ENCODE measurements around the gene CDH4. TPM values are rescaled to one million over a fixed set of nuclear protein-coding genes. Genes with fewer than 3 reads are reported as not detected.

Gene CDH4
- total and polyA plus RNA-seq, 2 of the 8 experiments (the other 6 are each of a cell fraction or from before 2014, with no cell fraction given) = 4.3 to 7.9 TPM

GRCh38 chr20:61708891-61709290 lies 456.8 kb downstream of the CDH4 start:
- FAIRE-seq = no peak
- POLR2A ChIA-PET (ENCODE audit: partially characterized antibody) = no interaction called here
- no peak overlapping the region for H2BK12ac ChIP-seq (ENCODE audit: low read depth, low read length)
- no peak overlapping the region for H3K9ac ChIP-seq (replicated peaks in 1 of 4; ENCODE audit: extremely low read depth in 1 of 4, low read depth in 3 of 4, low read length in 3 of 4)
- no peaks in the 10 kb centered on the region; a peak in 1 of 4 replicates for H3K9me3 ChIP-seq (ENCODE audit: insufficient read depth in 2 of 2, low read depth in 1 of 2, low read length in 1 of 2)
- H3K27me3 ChIP-seq (replicated peaks in 1 of 4; ENCODE audit: control insufficient read depth in 3 of 4, extremely low read depth in 1 of 4, insufficient read depth in 3 of 4, low read length in 3 of 4) = peaks cover 0 to 8% (median 2%) of the 10 kb centered on the region in 4 experiments; a peak in 4 of 7 replicates
- no peak overlapping the region for H3K4ac ChIP-seq (replicated peaks; ENCODE audit: insufficient read length, low read depth, low read length)
- no peak overlapping the region for H3K27ac ChIP-seq (ENCODE audit: low read depth, low read length)
- CTCF ChIA-PET (ENCODE audit: partially characterized antibody) = no interaction called here
- no peaks in the 10 kb centered on the region for H3K79me1 ChIP-seq (ENCODE audit: low read depth, low read length)
- H2BK20ac ChIP-seq (ENCODE audit: low read length) = no peak overlapping the region
- no peaks in the 10 kb centered on the region for H3K4me1 ChIP-seq (replicated peaks in 1 of 4; ENCODE audit: control insufficient read depth in 3 of 4, insufficient read depth in 4 of 4, low read length in 3 of 4)
- peak overlapping the region; percentile 36; the same call in 1 of the 2 replicates for H4K8ac ChIP-seq (ENCODE audit: extremely low read depth, insufficient read depth, low read length)
- H2BK120ac ChIP-seq (replicated peaks; ENCODE audit: low read depth, low read length) = no peak overlapping the region
- H4K20me1 ChIP-seq (replicated peaks in 1 of 2; ENCODE audit: control insufficient read depth in 1 of 2, insufficient read depth in 2 of 2, low read length in 2 of 2) = no peaks in the 10 kb centered on the region
- H3K14ac ChIP-seq (ENCODE audit: insufficient read length) = no peak overlapping the region
- H4K5ac ChIP-seq (ENCODE audit: insufficient read length, low read depth, low read length) = no peak overlapping the region
- no peak overlapping the region for H2BK5ac ChIP-seq (ENCODE audit: low read depth, low read length)
- H3K79me2 ChIP-seq (ENCODE audit: control insufficient read depth in 1 of 2, insufficient read depth in 2 of 2, low read length in 2 of 2) = no peaks in the 10 kb centered on the region
- no peak overlapping the region for H2AFZ ChIP-seq (ENCODE audit: low read length)
- no peak overlapping the region for H3K18ac ChIP-seq (ENCODE audit: extremely low read depth, low read length)
- 86% methylated on average over 11 of the region's 11 CpGs; no CpG with 5 or more reads in 1 of the 2 experiments for WGBS, 2 experiments (ENCODE audit: extremely low coverage in 1 of 2, insufficient coverage in 1 of 2, insufficient read length in 1 of 2, insufficient replicate concordance in 2 of 2, low coverage in 1 of 2, low lambda C conversion rate in 2 of 2, missing lambda C conversion rate in 1 of 2)
- H2AK5ac ChIP-seq (ENCODE audit: low read depth, low read length) = no peak overlapping the region
- H3K56ac ChIP-seq (replicated peaks; ENCODE audit: insufficient read length, low read depth, low read length) = no peak overlapping the region
- no peaks in the 10 kb centered on the region for H3K23me2 ChIP-seq (ENCODE audit: low read depth, low read length)
- H3K23ac ChIP-seq (ENCODE audit: insufficient read length) = no peak overlapping the region
- no peak overlapping the region for H3K4me2 ChIP-seq (ENCODE audit: insufficient read depth in 1 of 2, low read depth in 2 of 2, low read length in 2 of 2)
- no peak for DNase-seq (ENCODE audit: low read depth in 1 of 2, low spot score in 2 of 2)
- H2BK15ac ChIP-seq (ENCODE audit: low read length) = no peak overlapping the region
- H3K4me3 ChIP-seq (ENCODE audit: extremely low read depth in 1 of 4, insufficient read depth in 2 of 4, low read depth in 3 of 4, low read length in 4 of 4) = no peak overlapping the region
- no peak overlapping the region for H4K91ac ChIP-seq (replicated peaks; ENCODE audit: insufficient read length, low read length)
- no peaks in the 10 kb centered on the region for H3K36me3 ChIP-seq (ENCODE audit: control insufficient read depth in 2 of 4, insufficient read depth in 4 of 4, low read length in 3 of 4)
- TF ChIP-seq SUZ12 (IDR thresholded peaks at IDR 0.05; ENCODE audit: low read length) (no peak), SIX5 (IDR thresholded peaks at IDR 0.05; ENCODE audit: low read depth, low read length) (no peak), TCF12 (IDR thresholded peaks at IDR 0.05; ENCODE audit: low read depth, low read length) (no peak), KDM4A (IDR thresholded peaks at IDR 0.05; ENCODE audit: low read depth, low read length, severe bottlenecking) (no peak), CTBP2 (IDR thresholded peaks at IDR 0.05; ENCODE audit: borderline replicate concordance, insufficient read depth, insufficient read length, low read length) (no peak), ATF2 (IDR thresholded peaks at IDR 0.05; ENCODE audit: low read length) (no peak), TBP (IDR thresholded peaks at IDR 0.05; ENCODE audit: low read depth, low read length) (no peak), BCL11A (IDR thresholded peaks at IDR 0.05; ENCODE audit: low read depth in 2 of 2, low read length in 2 of 2) (no peak), RAD21 (IDR thresholded peaks at IDR 0.05 in 1 of 2, conservative IDR thresholded peaks at IDR 0.05 in 1 of 2; ENCODE audit: low read depth in 2 of 2, low read length in 2 of 2) (no peak), HDAC6 (IDR thresholded peaks at IDR 0.05; ENCODE audit: low read depth, low read length) (no peak), PHF8 (conservative IDR thresholded peaks at IDR 0.05; ENCODE audit: low read depth, low read length) (no peak), CBX8 (IDR thresholded peaks at IDR 0.05; ENCODE audit: borderline replicate concordance, low read depth, low read length) (no peak)

Measured in H1 (cell line).